ENCODE results near the gene IFI44. TPM values are rescaled to one million over a fixed set of nuclear protein-coding genes. Genes with fewer than 3 reads are reported as not detected.

The IFI44 gene
- total and polyA plus RNA-seq, 4 experiments from 2014 or later: 20.2 to 49.4 (median 44.6) TPM

DNA sequence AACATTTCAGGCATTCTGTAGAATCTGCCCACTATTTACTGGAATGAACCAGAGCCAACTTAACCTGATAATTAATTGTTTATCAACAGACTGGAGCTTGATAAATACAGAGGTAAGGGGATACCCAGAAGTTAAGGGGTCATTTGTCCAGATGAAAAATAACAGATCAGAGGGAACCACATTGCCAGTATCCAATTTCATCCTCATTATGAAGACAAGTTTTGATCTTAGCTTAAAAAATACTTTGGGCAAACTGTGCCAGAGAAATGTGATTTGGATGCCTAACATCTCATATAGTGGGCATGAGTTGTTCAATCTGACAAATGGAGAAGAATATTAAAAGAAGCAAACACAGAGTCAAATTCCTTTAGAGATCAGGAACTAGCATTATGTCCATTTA, 63.7 kb downstream of the IFI44 start:
- Mint-ChIP-seq H3K27me3 (peaks cover 0 to 1% of the 10 kb centered on the region in 2 donors), H3K4me1 (no peaks in the 10 kb centered on the region), H3K27ac (no peak overlapping the region), H3K4me3 (no peak overlapping the region), H3K36me3 (no peaks in the 10 kb centered on the region), H3K9me3 (peaks cover 0 to 2% (median 0%) of the 10 kb centered on the region in 8 donors)
- H3K9me3 ChIP-seq (ENCODE audit: control insufficient read depth in 1 of 2, low read length in 2 of 2): no peaks in the 10 kb centered on the region
- H3K27ac ChIP-seq (ENCODE audit: low read depth, low read length): no peak overlapping the region
- no peaks in the 10 kb centered on the region for H3K4me1 ChIP-seq (ENCODE audit: insufficient read depth, low read length)
- no peaks in the 10 kb centered on the region for H3K36me3 ChIP-seq (ENCODE audit: insufficient read depth, low read length)
- intact Hi-C loops (cut with micrococcal nuclease): no loop called here
- ChIA-PET POLR2A (ENCODE audit: partially characterized antibody) (no interaction called here), CTCF (ENCODE audit: partially characterized antibody) (no interaction called here)
- no peak overlapping the region for H3K4me3 ChIP-seq (ENCODE audit: low read length in 2 of 2)
- H3K27me3 ChIP-seq (ENCODE audit: insufficient read depth, low read length): no peaks in the 10 kb centered on the region
- DNase-seq: no peak

Other genes with a start within 250 kb of the IFI44 start
- not detected for gene PTGFR, start 158.9 kb upstream of the IFI44 start, total RNA-seq
- gene PTGFR, start 158.9 kb upstream of the IFI44 start, polyA plus RNA-seq: not detected
- 1 to 10 TPM; 4.5 to 5.3 TPM for gene IFI44L, start 29.4 kb upstream of the IFI44 start, total RNA-seq
- gene IFI44L, start 29.4 kb upstream of the IFI44 start, polyA plus RNA-seq: 10 to 100 TPM; 12.4 to 13.6 TPM

Data from CD4-positive, alpha-beta memory T cell (primary cell).